HG03196 (cell line): Measurements from ENCODE around the gene UNC13D.
"Not testable (repeated sequence)": the region's sequence is repeated elsewhere in the genome, so short reads cannot be mapped to it uniquely, and the experiment has no call there.

Experiments
- ATAC-seq: cut with Tn5 transposase; IDR thresholded peaks from one replicate; pipeline ENCODE4 v1.9.1; 2021; ENCODE audit not compliant: unreplicated experiment

The UNC13D gene

GRCh38 chr17:75807861-75808260, 36.3 kb downstream of the UNC13D start:
- ATAC-seq = no peak

- no peak for ATAC-seq
Measured at GRCh38 chr17:75806822-75807500, 37.2 kb downstream of the UNC13D start.

GRCh38 chr17:75803883-75804282, 40.3 kb downstream of the UNC13D start:
- no peak for ATAC-seq

GRCh38 chr17:75799402-75799801, 44.8 kb downstream of the UNC13D start:
- no peak for ATAC-seq

GRCh38 chr17:75795820-75796607, 48.2 kb downstream of the UNC13D start:
- ATAC-seq = no peak

GRCh38 chr17:75793460-75793859, 50.7 kb downstream of the UNC13D start:
- no peak for ATAC-seq

GRCh38 chr17:75791254-75791653, 53.0 kb downstream of the UNC13D start:
- ATAC-seq = no peak

GRCh38 chr17:75785016-75785890, 59.0 kb downstream of the UNC13D start:
- ATAC-seq = peak; percentile 50

- ATAC-seq = peak; percentile 59
Measured at GRCh38 chr17:75784473-75785015, 59.7 kb downstream of the UNC13D start, which contains the start of gene UNK. Gene UNK (plus strand): TSS chr17:75784806. CDS start chr17:75784881, 75 bp downstream.

GRCh38 chr17:75783803-75784472, 60.3 kb downstream of the UNC13D start:
- ATAC-seq = no peak

- no peak for ATAC-seq
Measured at GRCh38 chr17:75783069-75783783, 61.0 kb downstream of the UNC13D start.

- ATAC-seq = no peak
Measured at GRCh38 chr17:75779987-75780889, 64.0 kb downstream of the UNC13D start.

- peak; percentile 64 for ATAC-seq
Measured at GRCh38 chr17:75779250-75779986, 64.8 kb downstream of the UNC13D start.

- ATAC-seq = peak; percentile 4
Measured at GRCh38 chr17:75778861-75779249, 65.3 kb downstream of the UNC13D start.

GRCh38 chr17:75778066-75778860, 65.9 kb downstream of the UNC13D start:
- not testable (repeated sequence) for ATAC-seq

- no peak for ATAC-seq
Measured at GRCh38 chr17:75777296-75777922, 66.8 kb downstream of the UNC13D start.
